Activated CD4-positive, alpha-beta T cell treated with anti-CD3 and anti-CD28 coated beads, Interleukin-2, amount 50 U/mL, for 24 hours (primary cell): ENCODE measurements around the gene PPIP5K1.
"Not testable (repeated sequence)": the region's sequence is repeated elsewhere in the genome, so short reads cannot be mapped to it uniquely, and the experiment has no call there.

Experiments
- DNase-seq, 2 donors: peaks; one replicate each; pipeline ENCODE4 v3.0.0-alpha.2; 2020; ENCODE audit warnings: low read depth in 1 of 2, low spot score in 1 of 2

PPIP5K1 gene

GRCh38 chr15:43545426-43545825 lies 44.6 kb downstream of the PPIP5K1 start:
- no peak for DNase-seq

GRCh38 chr15:43544266-43544665 lies 45.7 kb downstream of the PPIP5K1 start:
- DNase-seq, result no peak

- no peak for DNase-seq
These were observed 48.2 kb downstream of the PPIP5K1 start for GRCh38 chr15:43541785-43542184.

- no peak for DNase-seq
These were observed 51.9 kb downstream of the PPIP5K1 start for GRCh38 chr15:43538091-43538490.

GRCh38 chr15:43534897-43535296 lies 55.1 kb downstream of the PPIP5K1 start:
- DNase-seq, result no peak

GRCh38 chr15:43532826-43533225 lies 57.2 kb downstream of the PPIP5K1 start:
- DNase-seq, result not testable (repeated sequence)

GRCh38 chr15:43531018-43531670 lies 58.9 kb downstream of the PPIP5K1 start:
- DNase-seq, result no peak

- DNase-seq, result no peak
These were observed 60.2 kb downstream of the PPIP5K1 start for GRCh38 chr15:43529587-43530345.

- no peak for DNase-seq
These were observed 60.9 kb downstream of the PPIP5K1 start for GRCh38 chr15:43529141-43529540.

- DNase-seq, result no peak
These were observed 61.4 kb downstream of the PPIP5K1 start for GRCh38 chr15:43528542-43529007.

- no peak for DNase-seq
These were observed 62.0 kb downstream of the PPIP5K1 start for GRCh38 chr15:43527802-43528541.

- DNase-seq, result no peak
These were observed 62.8 kb downstream of the PPIP5K1 start for GRCh38 chr15:43527016-43527801.

- DNase-seq, result no peak
These were observed 63.6 kb downstream of the PPIP5K1 start for GRCh38 chr15:43526261-43526930.

GRCh38 chr15:43525131-43525530 lies 64.9 kb downstream of the PPIP5K1 start:
- DNase-seq, result no peak

GRCh38 chr15:43524254-43524845 lies 65.7 kb downstream of the PPIP5K1 start:
- no peak for DNase-seq

- no peak for DNase-seq
These were observed 66.4 kb downstream of the PPIP5K1 start for GRCh38 chr15:43523646-43524045.

GRCh38 chr15:43522247-43522646 lies 67.8 kb downstream of the PPIP5K1 start:
- no peak for DNase-seq

- no peak for DNase-seq
These were observed 68.6 kb downstream of the PPIP5K1 start for GRCh38 chr15:43521419-43521818.

GRCh38 chr15:43520138-43520537 lies 69.9 kb downstream of the PPIP5K1 start:
- DNase-seq, result no peak

GRCh38 chr15:43519196-43519595 lies 70.8 kb downstream of the PPIP5K1 start:
- no peak for DNase-seq
